Activated CD4-positive, alpha-beta T cell treated with anti-CD3 and anti-CD28 coated beads for 4 hours (primary cell): ENCODE measurements around the gene MRM1.

Experiments used
- DNase-seq, 2 donors: peaks; one replicate each; pipeline ENCODE4 v3.0.0-alpha.2; 2020

The MRM1 gene

GRCh38 chr17:36632916-36633771, 31.8 kb downstream of the MRM1 start:
- no peak for DNase-seq

GRCh38 chr17:36640346-36640745, 39.0 kb downstream of the MRM1 start:
- no peak for DNase-seq

- DNase-seq = no peak
Observed at GRCh38 chr17:36640836-36641235, 39.5 kb downstream of the MRM1 start.

GRCh38 chr17:36641331-36641876, 40.0 kb downstream of the MRM1 start:
- no peak for DNase-seq

GRCh38 chr17:36641877-36642845, 40.8 kb downstream of the MRM1 start:
- DNase-seq = no peak

- no peak for DNase-seq
Observed at GRCh38 chr17:36643086-36643685, 41.8 kb downstream of the MRM1 start.

- DNase-seq = no peak
Observed at GRCh38 chr17:36645422-36645821, 44.0 kb downstream of the MRM1 start.

- DNase-seq = no peak
Observed at GRCh38 chr17:36647636-36648035, 46.3 kb downstream of the MRM1 start.

GRCh38 chr17:36650096-36650775, 48.9 kb downstream of the MRM1 start:
- no peak for DNase-seq

GRCh38 chr17:36653374-36653773, 52.0 kb downstream of the MRM1 start:
- no peak for DNase-seq

GRCh38 chr17:36653856-36654255, 52.5 kb downstream of the MRM1 start:
- no peak for DNase-seq

- DNase-seq = no peak
Observed at GRCh38 chr17:36655726-36656125, 54.3 kb downstream of the MRM1 start.

GRCh38 chr17:36657390-36657762, 56.0 kb downstream of the MRM1 start:
- no peak for DNase-seq

GRCh38 chr17:36657763-36658490, 56.5 kb downstream of the MRM1 start:
- DNase-seq = no peak
